Subcutaneous adipose tissue (tissue), 4 donors: ENCODE measurements around the gene NOP14. TPM values are rescaled to one million over a fixed set of nuclear protein-coding genes. Genes with fewer than 3 reads are reported as not detected.

Experiments used
- total RNA-seq, 4 donors: library from RNA; depleted of rRNA; stranded (reverse); fragments of >200 nt; gene quantifications; one replicate each; pipeline ENCODE4 v1.1.0, GENCODE V29; 2016
- TF ChIP-seq, protein P1 (sequence below): fragments of 450-650 bp; IDR thresholded peaks from one replicate; pipeline ENCODE4 v1.5.1; 2016; ENCODE audit warnings: low read depth, mild to moderate bottlenecking, control low read depth, antibody characterized with exemption, moderate library complexity

Gene NOP14
- total RNA-seq, 4 donors from 2014 or later = 17.8 to 33.8 (median 23.9) TPM

DNA sequence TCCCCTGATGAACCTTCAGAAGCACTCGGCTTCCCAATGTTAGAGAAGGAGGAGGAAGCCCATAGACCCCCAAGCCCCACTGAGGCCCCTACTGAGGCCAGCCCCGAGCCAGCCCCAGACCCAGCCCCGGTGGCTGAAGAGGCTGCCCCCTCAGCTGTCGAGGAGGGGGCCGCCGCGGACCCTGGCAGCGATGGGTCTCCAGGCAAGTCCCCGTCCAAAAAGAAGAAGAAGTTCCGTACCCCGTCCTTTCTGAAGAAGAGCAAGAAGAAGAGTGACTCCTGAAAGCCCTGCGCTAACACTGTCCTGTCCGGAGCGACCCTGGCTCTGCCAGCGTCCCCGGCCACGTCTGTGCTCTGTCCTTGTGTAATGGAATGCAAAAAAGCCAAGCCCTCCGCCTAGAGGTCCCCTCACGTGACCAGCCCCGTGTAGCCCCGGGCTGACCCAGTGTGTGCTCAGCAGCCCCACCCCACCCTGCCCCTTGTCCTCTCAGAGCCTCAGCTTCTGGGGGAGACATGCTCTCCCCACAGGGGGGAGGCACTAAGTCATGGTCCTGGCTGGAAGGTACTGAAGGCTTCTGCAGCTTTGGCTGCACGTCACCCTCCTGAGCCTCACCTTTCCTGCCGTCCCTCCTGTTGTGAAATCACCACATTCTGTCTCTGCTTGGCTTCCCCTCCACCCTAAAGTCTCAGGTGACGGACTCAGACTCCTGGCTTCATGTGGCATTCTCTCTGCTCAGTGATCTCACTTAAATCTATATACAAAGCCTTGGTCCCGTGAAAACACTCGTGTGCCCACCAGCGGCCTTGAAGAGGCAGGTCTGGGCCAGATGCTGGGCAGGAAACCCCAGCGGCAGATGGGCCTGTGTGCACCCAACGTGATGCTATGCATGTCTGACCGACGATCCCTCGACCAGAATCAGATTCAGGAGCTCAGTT is 34.7 kb downstream of the NOP14 start:
- TF ChIP-seq, protein P1, sequence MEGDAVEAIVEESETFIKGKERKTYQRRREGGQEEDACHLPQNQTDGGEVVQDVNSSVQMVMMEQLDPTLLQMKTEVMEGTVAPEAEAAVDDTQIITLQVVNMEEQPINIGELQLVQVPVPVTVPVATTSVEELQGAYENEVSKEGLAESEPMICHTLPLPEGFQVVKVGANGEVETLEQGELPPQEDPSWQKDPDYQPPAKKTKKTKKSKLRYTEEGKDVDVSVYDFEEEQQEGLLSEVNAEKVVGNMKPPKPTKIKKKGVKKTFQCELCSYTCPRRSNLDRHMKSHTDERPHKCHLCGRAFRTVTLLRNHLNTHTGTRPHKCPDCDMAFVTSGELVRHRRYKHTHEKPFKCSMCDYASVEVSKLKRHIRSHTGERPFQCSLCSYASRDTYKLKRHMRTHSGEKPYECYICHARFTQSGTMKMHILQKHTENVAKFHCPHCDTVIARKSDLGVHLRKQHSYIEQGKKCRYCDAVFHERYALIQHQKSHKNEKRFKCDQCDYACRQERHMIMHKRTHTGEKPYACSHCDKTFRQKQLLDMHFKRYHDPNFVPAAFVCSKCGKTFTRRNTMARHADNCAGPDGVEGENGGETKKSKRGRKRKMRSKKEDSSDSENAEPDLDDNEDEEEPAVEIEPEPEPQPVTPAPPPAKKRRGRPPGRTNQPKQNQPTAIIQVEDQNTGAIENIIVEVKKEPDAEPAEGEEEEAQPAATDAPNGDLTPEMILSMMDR = no peak

DNA sequence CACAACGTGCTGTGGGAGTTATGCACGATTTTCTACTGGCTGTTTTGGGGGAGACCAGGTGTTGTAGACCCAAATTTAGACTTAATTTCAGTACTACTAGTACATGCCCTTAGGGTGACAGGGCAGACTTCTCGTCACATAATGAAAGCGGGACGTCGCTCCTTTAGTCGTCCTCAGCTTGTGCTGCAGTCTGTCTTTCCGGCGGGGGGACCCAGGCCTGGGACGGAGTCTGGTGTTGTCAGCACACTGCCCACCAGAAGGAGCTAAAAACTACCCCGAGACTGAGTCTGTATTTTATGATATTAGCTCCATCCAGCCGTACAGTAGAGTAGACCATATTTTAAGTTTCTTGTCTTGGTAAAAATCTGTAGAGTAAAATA is 35.5 kb downstream of the NOP14 start:
- TF ChIP-seq, protein P1 = no peak

DNA sequence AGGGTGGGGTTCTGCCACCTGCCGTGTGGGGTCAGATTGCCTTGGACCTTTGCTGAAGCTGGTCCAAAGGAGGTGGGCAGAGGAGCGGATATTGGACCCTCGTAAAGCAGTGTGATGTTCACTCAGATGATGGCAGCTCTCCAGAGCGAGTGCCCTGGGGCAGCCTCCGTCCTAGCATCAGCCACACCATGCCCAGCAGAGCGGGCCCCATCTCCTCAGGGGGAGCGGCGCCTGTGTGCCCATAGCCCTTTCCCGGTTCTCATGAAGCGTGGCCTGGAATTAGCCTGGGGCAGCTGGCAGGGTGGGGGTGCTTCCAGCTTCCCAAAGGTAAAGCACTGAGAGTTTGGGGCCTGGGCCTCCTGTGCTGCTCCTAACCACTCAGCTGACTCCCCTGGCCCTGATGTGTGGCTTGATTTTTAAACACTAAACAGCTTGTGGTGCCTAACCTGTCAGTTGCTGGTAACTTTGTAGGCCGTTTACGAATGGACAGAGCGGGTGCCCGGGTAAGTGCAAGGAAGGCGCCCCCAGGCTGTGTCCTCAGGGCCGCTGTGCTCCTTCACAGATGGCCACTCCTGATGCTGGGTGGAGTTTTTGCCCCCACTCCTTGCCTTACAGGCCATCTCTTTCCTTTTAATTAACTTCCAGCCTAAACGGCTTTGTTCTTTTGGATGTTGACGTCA is 36.0 kb downstream of the NOP14 start:
- TF ChIP-seq, protein P1 = no peak

DNA sequence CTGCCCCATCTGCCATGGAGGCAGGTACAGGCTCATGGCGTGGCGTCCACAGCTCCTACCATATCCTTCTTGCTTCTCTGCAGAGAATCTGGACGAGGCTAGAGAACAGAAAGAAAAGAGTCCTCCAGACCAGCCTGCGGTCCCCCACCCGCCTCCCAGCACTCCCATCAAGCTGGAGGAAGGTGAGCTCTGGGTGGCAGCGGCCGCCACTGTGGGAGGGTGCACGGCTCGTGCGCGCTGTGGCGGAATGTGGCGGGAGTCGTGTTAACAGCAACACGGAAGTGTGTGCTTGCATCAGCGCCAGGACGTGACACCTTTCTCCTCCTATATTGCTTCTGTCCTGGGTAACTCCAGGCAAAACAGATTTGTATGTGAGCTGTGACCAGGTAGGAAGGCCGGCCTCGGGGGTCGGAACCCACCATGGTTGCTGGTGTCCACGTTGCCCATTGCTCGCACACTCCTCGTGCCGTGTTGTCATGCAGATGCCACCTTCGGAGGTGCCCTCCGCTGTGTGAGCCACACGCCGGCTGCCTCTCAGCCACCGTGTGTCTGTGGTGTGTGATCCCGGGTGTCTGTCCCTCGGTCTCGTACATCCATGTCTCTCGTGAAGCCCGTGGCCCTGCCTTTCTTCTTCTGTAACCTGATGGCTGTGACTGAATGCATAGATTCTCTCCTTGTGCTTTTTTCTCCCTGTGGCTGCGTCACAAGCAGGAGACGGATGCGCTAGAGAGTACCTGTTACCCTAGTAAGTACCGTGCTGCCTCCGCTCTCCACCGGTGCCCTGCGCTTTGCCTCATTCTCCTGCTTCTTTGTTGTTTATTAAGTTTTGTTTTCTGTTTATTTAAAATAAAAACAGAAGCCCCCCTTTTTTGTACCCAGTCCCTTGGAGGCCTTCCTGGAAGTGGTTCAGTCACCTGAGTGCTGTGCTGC is 37.0 kb downstream of the NOP14 start:
- TF ChIP-seq, protein P1 = no peak

DNA sequence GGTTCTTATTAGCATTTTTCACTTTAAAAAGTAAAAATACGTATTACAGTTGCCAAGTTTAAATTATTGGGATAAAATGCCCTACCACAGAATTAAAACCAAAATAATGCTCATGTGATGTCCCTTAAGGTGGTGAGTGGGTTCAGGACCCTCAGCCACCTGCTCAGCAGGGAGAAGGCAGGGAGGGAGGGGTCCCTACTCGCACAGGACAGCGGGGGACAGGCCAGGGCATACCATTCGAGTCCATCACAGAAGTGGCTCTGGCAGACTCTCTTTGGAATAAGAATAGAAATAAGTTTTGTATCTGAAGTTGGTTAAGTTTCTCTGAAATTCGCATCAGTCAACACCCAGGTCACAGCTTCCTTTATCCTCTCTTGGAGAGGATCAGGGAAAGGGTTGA is 37.7 kb downstream of the NOP14 start:
- TF ChIP-seq, protein P1 = no peak

DNA sequence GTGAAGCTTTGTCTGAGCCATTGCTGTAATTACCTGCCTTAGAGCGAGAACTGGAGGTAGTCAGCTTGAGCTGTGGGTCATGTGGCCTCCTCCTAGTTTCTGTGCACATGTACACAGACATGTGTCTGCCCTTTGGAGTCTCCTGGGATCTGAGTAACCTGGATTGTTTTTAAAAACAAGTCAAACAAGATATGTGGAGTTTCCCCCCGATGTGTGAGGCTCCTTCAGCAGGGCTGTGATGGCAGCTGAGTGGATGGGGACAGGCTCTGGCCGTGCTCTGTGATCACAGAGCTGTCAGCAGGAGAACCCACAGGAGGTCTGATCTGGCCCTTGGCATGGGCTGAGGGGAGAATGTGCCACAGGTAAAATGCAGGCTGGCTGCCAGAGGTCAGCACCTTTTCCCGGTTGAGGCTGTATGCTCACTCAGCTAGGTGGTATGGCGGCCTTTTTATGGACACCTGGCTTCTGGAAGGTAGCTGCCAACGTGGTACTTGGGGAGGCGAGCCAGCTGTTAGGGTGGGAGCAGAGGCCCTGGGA is 38.4 kb downstream of the NOP14 start:
- TF ChIP-seq, protein P1 = no peak
